NOMO-1 (cell line): ENCODE results near the gene TMOD2.

ENCODE experiments used
- DNase-seq, 2 experiments: peaks; one replicate each; lab custom pipeline; 2025; ENCODE audit not compliant: unreplicated experiment in 2 of 2; lab: John Stamatoyannopoulos, UW

TMOD2 gene

DNA sequence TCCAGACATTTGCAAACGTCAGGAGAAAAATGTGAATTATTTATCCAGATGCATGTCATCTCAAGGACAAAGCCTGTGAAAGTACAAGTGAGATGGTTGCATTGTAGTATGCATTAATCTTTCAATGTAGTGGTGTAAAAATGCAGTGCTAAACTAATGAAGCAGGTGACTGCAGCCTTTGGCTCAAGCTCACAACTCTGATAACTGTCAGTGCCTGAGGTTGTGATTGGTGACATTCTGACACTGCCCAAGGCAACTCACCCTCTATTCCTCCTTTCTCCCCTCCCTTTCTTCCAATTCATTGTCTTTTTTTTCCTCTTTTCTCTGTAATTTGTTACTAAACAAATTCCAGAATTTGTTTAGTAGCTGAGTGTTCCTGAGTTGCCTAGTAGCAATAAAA is 58.1 kb downstream of the TMOD2 start:
- no peak for DNase-seq

DNA sequence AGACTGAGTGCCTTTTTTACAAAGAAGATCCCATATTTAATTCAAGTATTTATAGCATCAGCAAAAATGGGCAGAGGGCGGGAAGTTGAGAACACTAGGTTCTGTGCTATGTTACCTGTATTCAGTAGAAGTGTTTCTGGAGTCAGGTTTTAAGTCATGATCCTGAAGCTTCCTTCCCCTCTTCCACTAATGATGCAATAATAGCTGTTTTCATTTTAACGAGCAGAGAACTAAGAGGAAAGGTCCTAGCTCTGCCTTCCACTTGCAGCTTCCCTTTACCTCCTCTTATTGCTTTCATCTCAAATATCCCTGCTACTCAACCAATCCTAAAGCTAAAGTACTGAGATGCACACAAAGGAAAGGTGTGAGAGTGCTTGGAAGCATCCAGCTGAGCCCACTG is 61.2 kb downstream of the TMOD2 start:
- DNase-seq = no peak

- peak in 1 of 2 experiments; percentile 24 for DNase-seq
Measured at GRCh38 chr15:51814606-51815005, 63.2 kb downstream of the TMOD2 start.

DNA sequence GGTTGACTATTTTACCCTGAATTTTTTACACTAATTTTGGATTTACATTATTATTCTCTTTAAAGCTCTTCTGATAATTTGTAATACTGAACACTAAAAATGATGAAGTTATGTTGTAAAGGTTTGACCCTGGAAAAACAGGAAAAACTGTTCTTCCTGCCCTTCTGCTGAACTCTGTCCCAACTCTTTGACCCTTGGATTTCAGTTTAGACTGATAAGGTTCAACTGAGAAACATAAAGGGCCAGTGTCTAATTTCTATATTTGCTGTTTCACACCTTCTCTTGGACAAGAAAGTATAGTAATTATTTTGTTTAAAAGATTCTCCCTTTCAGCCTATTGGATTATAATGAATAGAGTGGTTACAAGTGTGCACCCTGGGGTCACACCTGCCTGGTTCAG is 65.2 kb downstream of the TMOD2 start:
- no peak for DNase-seq

GRCh38 chr15:51818150-51818549 is 66.8 kb downstream of the TMOD2 start:
- no peak for DNase-seq

- DNase-seq = no peak
Measured at GRCh38 chr15:51825698-51826097, 74.3 kb downstream of the TMOD2 start.

- no peak for DNase-seq
Measured at GRCh38 chr15:51828621-51829375, 77.4 kb downstream of the TMOD2 start.

GRCh38 chr15:51829376-51830275 is 78.2 kb downstream of the TMOD2 start, which contains the start of gene TMOD3:
Gene TMOD3, plus strand, starts transcription at chr15:51829653. Its CDS starts 33,232 bp downstream, at chr15:51862885.
- peak; percentile 77 to 78 for DNase-seq

- DNase-seq = peak in 1 of 2 experiments; percentile 30
Measured at GRCh38 chr15:51830276-51830806, 78.9 kb downstream of the TMOD2 start.

DNA sequence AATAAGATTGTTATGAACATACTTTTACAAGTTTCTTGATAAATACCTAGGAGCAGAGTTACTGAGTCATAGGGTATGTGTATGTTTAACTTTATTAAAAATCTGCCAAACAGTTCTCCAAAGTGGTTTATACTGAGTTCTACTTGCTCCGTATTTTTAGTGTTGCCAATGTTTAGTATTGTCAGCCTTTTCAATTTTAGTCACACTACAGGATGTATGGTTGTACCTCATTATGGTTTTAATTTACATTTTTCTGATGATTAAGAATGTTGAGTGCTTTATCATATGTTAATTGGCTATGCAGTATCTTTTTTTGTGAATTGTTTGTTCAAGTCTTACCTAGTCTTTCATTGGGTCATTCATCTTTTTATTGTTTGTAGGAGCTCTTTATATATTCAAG is 82.4 kb downstream of the TMOD2 start:
- no peak for DNase-seq

- DNase-seq = peak in 1 of 2 experiments; percentile 32
Measured at GRCh38 chr15:51837792-51838251, 86.4 kb downstream of the TMOD2 start.

- DNase-seq = no peak
Measured at GRCh38 chr15:51838270-51838669, 86.9 kb downstream of the TMOD2 start.

GRCh38 chr15:51840692-51841091 is 89.3 kb downstream of the TMOD2 start:
- DNase-seq = peak in 1 of 2 experiments; percentile 14

- peak in 1 of 2 experiments; percentile 35 for DNase-seq
Measured at GRCh38 chr15:51841406-51842040, 90.1 kb downstream of the TMOD2 start.

DNA sequence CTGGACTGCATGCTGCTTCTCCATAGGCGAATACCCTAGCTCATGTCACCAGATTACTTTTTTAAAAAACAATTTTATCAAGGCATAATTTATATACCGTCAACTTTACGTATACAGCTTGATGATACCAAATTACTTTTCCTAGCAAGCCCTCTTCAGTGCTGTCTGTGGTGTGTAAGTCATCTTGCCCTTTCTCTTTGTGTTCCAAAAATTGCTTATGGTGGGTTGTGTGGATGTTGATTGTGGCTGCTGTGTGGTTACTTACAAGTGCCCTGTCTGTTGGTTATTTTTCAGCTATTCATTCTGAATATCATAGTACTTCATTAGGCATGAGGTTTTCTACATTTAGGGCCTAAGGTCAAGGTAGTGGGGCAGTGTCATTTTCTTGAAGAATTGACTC is 90.9 kb downstream of the TMOD2 start:
- no peak for DNase-seq

DNA sequence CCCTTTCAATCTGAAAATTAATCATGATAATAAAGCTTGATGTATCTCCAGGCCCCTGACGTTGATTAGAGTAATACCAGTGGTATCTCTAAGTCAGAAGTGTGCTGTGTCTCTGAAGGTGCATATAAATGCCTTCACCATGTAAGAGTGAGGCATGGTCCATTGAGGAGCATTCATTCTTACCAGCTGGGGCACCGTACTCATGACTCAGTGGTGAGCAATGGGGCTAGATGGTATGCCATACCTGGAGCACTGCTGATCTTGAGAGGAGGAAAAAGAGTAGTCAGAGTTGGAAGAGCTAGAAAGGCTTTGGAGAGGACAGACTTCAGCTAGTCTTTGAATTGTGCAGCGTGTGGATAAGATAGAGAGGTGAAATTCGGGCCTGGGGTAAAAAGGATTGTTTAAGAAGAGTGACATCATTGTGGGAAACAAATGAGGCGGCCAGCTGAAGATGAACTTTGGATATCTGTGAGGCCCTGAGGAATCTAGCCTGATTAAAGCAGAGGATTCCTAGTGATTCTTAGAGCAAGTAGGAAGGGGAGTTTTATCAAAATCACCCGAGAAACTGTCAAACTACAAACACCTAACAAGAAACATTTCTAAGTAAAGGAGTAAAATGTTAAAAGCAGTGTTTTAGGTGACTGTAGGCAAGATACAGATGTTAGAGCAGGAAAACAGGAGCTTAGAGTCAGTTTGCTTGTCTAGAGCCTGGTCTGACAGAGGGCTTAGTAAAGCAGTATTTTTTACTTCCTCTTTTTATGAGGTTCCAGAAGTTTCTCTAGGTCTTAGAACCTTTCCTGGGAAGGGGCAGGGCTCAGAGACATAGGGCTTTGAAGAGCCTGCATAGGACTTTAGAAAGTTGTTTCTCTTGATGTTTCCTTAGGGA is 91.7 kb downstream of the TMOD2 start:
- DNase-seq = peak in 1 of 2 experiments; percentile 51

DNA sequence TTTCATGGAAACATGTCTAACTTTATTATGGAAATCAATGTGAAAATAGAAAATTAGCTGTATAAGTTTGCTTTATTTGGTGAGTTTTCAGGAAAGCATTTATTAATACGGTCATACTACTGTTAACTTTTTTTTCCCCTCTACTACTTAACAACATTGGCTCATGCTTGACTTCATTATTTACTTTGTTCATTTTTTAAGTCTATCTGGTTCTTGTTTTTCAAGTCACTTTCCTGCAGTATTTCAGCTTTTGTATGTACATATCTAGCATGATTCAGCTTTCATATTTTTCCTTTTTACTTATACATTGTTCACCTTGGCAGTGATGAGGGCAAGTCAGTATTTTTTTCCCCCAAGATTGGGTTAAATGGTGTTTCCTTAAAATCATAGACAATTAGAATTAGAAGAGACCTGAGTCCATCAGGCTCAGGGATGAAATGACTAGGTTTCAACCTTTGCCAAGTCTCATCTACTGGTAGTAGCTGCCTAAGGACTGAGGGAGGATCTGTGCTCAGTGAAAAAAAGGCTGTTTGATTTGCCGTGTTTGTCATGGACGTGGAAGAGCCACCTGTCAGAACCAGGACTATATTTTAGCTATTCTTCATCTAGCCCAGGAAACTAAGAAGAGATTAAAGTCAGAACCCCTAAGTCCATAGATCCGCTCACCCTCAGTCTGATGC is 93.5 kb downstream of the TMOD2 start:
- DNase-seq = no peak

DNA sequence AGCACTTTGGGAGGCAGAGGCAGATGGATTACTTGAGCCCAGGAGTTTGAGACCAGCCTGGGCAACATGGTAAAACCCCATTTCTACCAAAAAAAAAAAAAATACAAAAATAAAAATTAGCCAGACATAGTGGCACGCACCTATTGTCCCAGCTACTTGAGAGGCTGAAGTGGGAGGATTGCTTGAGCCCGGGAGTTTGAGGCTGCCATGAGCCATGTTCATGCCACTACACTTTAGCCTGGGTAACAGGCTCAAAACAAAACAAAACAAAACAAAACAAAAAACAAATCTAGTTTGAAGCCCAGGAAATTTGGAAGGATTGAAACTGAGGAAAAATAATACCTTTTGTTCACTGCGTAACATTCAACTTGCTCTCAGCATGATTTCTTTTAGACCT is 94.7 kb downstream of the TMOD2 start:
- DNase-seq = no peak
